Measurements from ENCODE around the gene SOX11.

The SOX11 gene

DNA sequence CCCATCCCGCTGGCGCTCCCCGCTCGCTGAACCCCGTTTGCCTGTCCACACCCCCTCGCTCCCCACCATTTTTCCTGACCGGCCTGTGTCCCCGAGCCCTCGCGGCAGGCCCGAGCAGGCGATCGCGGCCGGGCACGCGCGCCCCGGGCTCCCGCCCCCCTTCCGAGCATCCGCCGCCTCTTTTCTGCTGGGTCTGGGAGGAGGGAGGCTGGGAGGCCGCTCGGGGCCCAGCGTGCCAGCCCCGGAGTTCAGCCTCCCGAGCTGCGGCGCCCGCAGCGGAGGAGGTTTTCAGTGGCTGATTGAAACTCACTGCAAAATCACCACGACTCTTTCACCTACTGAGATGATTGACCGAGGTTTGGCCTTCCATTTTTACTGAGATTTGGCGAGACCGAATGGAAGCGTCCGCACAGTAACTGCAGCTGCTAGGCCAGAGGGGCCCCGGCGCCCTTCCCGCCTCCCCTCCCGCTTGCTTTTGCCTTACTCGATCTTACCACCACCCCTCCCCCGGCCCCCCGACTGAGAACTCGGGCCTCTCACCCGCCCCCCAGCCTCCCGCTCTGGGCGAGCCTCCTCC, 4.8 kb downstream of the SOX11 start:
- no peaks in the 10 kb centered on the region for H3K9me3 Mint-ChIP-seq
- H3K27me3 Mint-ChIP-seq, result peaks cover 79% of the 10 kb centered on the region
- no peak for DNase-seq
- H3K27ac Mint-ChIP-seq, result no peak overlapping the region
- H3K4me3 Mint-ChIP-seq, result no peak overlapping the region
- peaks cover 15% of the 10 kb centered on the region for H3K4me1 Mint-ChIP-seq (ENCODE audit: low read depth)
- H3K36me3 Mint-ChIP-seq (ENCODE audit: low read depth), result no peaks in the 10 kb centered on the region

DNA sequence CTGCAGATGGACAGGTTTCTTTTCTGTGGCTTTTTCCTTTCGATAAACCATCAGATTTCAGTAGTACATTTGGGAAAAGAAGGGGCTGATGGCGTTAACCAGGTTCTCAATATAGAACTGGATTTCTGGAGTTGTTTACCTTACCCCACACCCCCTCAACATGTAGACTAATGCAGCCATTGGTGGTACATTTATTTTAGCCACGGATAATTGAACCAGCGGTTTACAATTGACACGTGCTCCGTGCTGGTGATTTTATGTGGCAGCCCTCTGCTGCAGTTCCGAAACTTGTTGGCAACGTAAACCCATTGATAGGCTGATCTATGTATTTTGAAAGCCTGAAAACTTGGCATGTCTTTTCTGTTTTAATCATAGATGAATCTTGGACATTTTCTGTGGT, 5.4 kb downstream of the SOX11 start:
- peaks cover 79% of the 10 kb centered on the region for H3K27me3 Mint-ChIP-seq
- H3K27ac Mint-ChIP-seq, result no peak overlapping the region
- no peaks in the 10 kb centered on the region for H3K36me3 Mint-ChIP-seq (ENCODE audit: low read depth)
- no peak for DNase-seq
- peaks cover 15% of the 10 kb centered on the region for H3K4me1 Mint-ChIP-seq (ENCODE audit: low read depth)
- no peaks in the 10 kb centered on the region for H3K9me3 Mint-ChIP-seq
- no peak overlapping the region for H3K4me3 Mint-ChIP-seq

- Mint-ChIP-seq H3K36me3 (ENCODE audit: low read depth) (no peaks in the 10 kb centered on the region), H3K27me3 (peaks cover 80% of the 10 kb centered on the region), H3K4me3 (no peak overlapping the region), H3K9me3 (no peaks in the 10 kb centered on the region), H3K27ac (no peak overlapping the region), H3K4me1 (ENCODE audit: low read depth) (peaks cover 12% of the 10 kb centered on the region)
- DNase-seq, result no peak
These were observed 6.0 kb downstream of the SOX11 start for GRCh38 chr2:5698134-5698533.

GRCh38 chr2:5699963-5700362, 7.8 kb downstream of the SOX11 start:
- H3K27ac Mint-ChIP-seq, result no peak overlapping the region
- DNase-seq, result no peak
- peaks cover 65% of the 10 kb centered on the region for H3K27me3 Mint-ChIP-seq
- H3K36me3 Mint-ChIP-seq (ENCODE audit: low read depth), result no peaks in the 10 kb centered on the region
- H3K4me3 Mint-ChIP-seq, result no peak overlapping the region
- H3K4me1 Mint-ChIP-seq (ENCODE audit: low read depth), result peaks cover 7% of the 10 kb centered on the region
- no peaks in the 10 kb centered on the region for H3K9me3 Mint-ChIP-seq

GRCh38 chr2:5700551-5700950, 8.4 kb downstream of the SOX11 start:
- Mint-ChIP-seq H3K27me3 (peaks cover 59% of the 10 kb centered on the region), H3K9me3 (no peaks in the 10 kb centered on the region), H3K4me1 (ENCODE audit: low read depth) (peaks cover 5% of the 10 kb centered on the region), H3K27ac (no peak overlapping the region), H3K4me3 (no peak overlapping the region), H3K36me3 (ENCODE audit: low read depth) (no peaks in the 10 kb centered on the region)
- no peak for DNase-seq

GRCh38 chr2:5701266-5701665, 9.1 kb downstream of the SOX11 start:
- H3K9me3 Mint-ChIP-seq, result no peaks in the 10 kb centered on the region
- H3K27me3 Mint-ChIP-seq, result peaks cover 52% of the 10 kb centered on the region
- H3K4me1 Mint-ChIP-seq (ENCODE audit: low read depth), result peaks cover 3% of the 10 kb centered on the region
- H3K4me3 Mint-ChIP-seq, result no peak overlapping the region
- no peak for DNase-seq
- no peaks in the 10 kb centered on the region for H3K36me3 Mint-ChIP-seq (ENCODE audit: low read depth)
- no peak overlapping the region for H3K27ac Mint-ChIP-seq

DNA sequence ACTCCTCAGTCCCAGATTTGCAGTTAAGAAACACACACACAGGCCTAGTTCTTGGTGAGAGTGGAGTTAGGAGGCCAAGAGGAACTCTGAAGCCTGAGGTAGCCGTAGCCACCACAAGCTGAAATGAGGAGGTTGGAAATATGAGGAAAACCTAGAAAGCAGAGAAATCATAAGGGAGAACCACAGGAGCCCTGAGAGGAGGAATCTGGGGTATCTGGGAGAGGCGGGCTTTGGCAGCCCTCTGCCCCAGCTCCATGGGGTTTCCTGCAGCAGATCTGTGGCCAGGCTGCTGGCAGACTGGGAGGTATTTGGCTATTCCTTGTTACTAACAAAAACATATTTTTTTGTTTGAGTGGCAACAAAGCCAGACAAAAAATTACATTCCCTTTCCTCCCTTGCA, 11.0 kb downstream of the SOX11 start:
- H3K27me3 Mint-ChIP-seq, result peaks cover 40% of the 10 kb centered on the region
- DNase-seq, result no peak
- no peak overlapping the region for H3K27ac Mint-ChIP-seq
- H3K4me1 Mint-ChIP-seq (ENCODE audit: low read depth), result no peaks in the 10 kb centered on the region
- H3K9me3 Mint-ChIP-seq, result no peaks in the 10 kb centered on the region
- no peak overlapping the region for H3K4me3 Mint-ChIP-seq
- no peaks in the 10 kb centered on the region for H3K36me3 Mint-ChIP-seq (ENCODE audit: low read depth)

GRCh38 chr2:5705490-5705889, 13.3 kb downstream of the SOX11 start:
- Mint-ChIP-seq H3K27me3 (peaks cover 19% of the 10 kb centered on the region), H3K4me1 (ENCODE audit: low read depth) (no peaks in the 10 kb centered on the region)

GRCh38 chr2:5706717-5707455, 14.7 kb downstream of the SOX11 start:
- DNase-seq, result no peak
- H3K27ac Mint-ChIP-seq, result no peak overlapping the region
- H3K9me3 Mint-ChIP-seq, result no peaks in the 10 kb centered on the region
- peaks cover 9% of the 10 kb centered on the region for H3K27me3 Mint-ChIP-seq
- H3K4me3 Mint-ChIP-seq, result no peak overlapping the region
- no peaks in the 10 kb centered on the region for H3K4me1 Mint-ChIP-seq (ENCODE audit: low read depth)
- H3K36me3 Mint-ChIP-seq (ENCODE audit: low read depth), result no peaks in the 10 kb centered on the region

More at GRCh38 chr2:5705490-5705889, 13.3 kb downstream of the SOX11 start:
- H3K27ac Mint-ChIP-seq, result no peak overlapping the region
- H3K4me3 Mint-ChIP-seq, result no peak overlapping the region
- no peaks in the 10 kb centered on the region for H3K36me3 Mint-ChIP-seq (ENCODE audit: low read depth)
- DNase-seq, result no peak
- H3K9me3 Mint-ChIP-seq, result no peaks in the 10 kb centered on the region

DNA sequence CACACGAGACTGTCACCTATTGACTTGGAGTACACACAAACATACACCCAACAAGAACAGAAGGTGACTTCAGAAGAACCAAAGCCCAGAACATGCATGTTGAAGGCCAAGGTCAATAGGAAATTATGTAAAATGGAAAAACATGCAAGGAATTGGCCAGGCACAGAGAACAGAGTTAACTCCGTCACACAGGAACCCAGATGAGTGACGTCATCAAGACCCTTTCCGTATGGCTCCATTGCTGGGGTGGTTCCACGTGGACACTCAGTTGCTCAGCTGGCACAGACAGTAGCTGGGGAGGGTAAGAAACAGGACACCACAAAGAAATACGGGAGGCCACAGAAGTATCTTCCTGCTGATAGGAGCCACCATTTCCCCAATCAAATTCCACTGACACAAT, 18.4 kb downstream of the SOX11 start:
- H3K36me3 Mint-ChIP-seq (ENCODE audit: low read depth), result no peaks in the 10 kb centered on the region
- H3K9me3 Mint-ChIP-seq, result no peaks in the 10 kb centered on the region
- no peaks in the 10 kb centered on the region for H3K4me1 Mint-ChIP-seq (ENCODE audit: low read depth)
- no peak overlapping the region for H3K27ac Mint-ChIP-seq
- DNase-seq, result no peak
- H3K4me3 Mint-ChIP-seq, result no peak overlapping the region
- H3K27me3 Mint-ChIP-seq, result no peaks in the 10 kb centered on the region

GRCh38 chr2:5713101-5713500, 20.9 kb downstream of the SOX11 start:
- no peaks in the 10 kb centered on the region for H3K4me1 Mint-ChIP-seq (ENCODE audit: low read depth)
- no peak for DNase-seq
- no peak overlapping the region for H3K4me3 Mint-ChIP-seq
- H3K27ac Mint-ChIP-seq, result no peak overlapping the region
- H3K27me3 Mint-ChIP-seq, result no peaks in the 10 kb centered on the region
- no peaks in the 10 kb centered on the region for H3K9me3 Mint-ChIP-seq
- H3K36me3 Mint-ChIP-seq (ENCODE audit: low read depth), result no peaks in the 10 kb centered on the region

DNA sequence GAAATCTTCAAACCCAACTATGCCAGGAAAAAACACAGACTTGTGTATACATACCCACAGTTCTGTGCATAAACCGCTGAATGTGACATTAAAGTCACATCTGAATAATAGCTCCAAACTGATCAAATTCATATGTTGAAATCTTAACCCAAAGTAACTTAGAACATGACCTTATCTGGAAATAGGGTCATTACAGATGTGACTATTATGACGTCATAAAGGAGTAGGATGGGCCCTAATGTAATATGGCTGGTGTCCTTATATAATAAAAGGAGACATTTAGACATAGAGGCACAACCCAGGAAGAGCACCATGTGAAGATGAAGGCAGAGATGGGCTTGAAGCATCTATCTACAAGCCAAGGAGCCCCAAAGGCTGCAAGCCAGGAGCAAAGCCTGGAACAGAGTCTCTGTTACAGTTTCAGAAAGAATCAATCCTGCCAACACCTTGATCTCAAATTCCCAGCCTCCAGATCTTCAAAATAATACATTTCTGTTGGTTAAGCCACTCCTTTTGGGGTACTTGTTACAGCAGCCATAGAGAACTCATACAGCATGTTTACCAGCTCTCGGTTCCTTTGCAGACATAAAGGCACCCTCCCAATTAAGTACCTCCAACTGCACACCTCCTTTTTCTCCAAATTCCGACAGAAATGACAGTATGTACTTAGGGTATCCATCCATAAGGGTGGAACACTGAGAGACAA, 27.6 kb downstream of the SOX11 start:
- Mint-ChIP-seq H3K27ac (no peak overlapping the region), H3K4me1 (ENCODE audit: low read depth) (no peaks in the 10 kb centered on the region), H3K4me3 (no peak overlapping the region), H3K27me3 (peaks cover 2% of the 10 kb centered on the region), H3K9me3 (peaks cover 9% of the 10 kb centered on the region), H3K36me3 (ENCODE audit: low read depth) (no peaks in the 10 kb centered on the region)
- DNase-seq, result no peak

DNA sequence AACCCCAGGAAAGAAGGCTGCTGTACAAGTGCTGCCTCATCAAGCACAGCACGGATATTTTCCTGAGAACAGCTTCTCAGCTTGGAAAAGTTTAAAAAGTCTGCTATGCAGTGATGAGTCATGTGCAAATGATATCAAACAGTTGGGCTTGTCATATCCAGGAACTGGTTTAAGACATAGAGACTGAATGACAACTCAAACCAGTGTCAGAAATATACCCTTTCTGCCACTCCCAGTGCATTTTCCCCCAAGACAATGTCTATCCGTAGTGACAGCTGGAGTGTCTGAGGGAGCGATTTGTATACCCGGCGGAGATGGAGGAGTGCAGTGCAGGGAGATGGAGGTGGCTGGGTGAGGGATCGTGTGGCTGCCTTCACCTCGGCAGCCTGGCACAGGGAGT, 28.2 kb downstream of the SOX11 start:
- Mint-ChIP-seq H3K27me3 (peaks cover 7% of the 10 kb centered on the region), H3K9me3 (peaks cover 9% of the 10 kb centered on the region), H3K4me1 (ENCODE audit: low read depth) (no peaks in the 10 kb centered on the region), H3K27ac (no peak overlapping the region), H3K36me3 (ENCODE audit: low read depth) (no peaks in the 10 kb centered on the region), H3K4me3 (no peak overlapping the region)
- DNase-seq, result no peak

GRCh38 chr2:5722236-5722635, 30.1 kb downstream of the SOX11 start:
- H3K4me1 Mint-ChIP-seq (ENCODE audit: low read depth), result peaks cover 1% of the 10 kb centered on the region
- no peak overlapping the region for H3K4me3 Mint-ChIP-seq
- no peak overlapping the region for H3K27ac Mint-ChIP-seq

More at GRCh38 chr2:5722236-5722635, 30.1 kb downstream of the SOX11 start:
- Mint-ChIP-seq H3K27me3 (peaks cover 17% of the 10 kb centered on the region), H3K36me3 (ENCODE audit: low read depth) (no peaks in the 10 kb centered on the region), H3K9me3 (peaks cover 9% of the 10 kb centered on the region)
- no peak for DNase-seq

Data from activated T-cell treated with anti-CD3 and anti-CD28 coated beads, Interleukin-2, amount 50 U/mL, for 24 hours (primary cell).